HG03103 (cell line): Measurements from ENCODE around the gene RHNO1.

Experiments used
- ATAC-seq: cut with Tn5 transposase; IDR thresholded peaks from one replicate; pipeline ENCODE4 v1.9.1; 2021; ENCODE audit warnings: low read depth; ENCODE audit not compliant: unreplicated experiment

Gene RHNO1, protein sequence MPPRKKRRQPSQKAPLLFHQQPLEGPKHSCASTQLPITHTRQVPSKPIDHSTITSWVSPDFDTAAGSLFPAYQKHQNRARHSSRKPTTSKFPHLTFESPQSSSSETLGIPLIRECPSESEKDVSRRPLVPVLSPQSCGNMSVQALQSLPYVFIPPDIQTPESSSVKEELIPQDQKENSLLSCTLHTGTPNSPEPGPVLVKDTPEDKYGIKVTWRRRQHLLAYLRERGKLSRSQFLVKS

DNA sequence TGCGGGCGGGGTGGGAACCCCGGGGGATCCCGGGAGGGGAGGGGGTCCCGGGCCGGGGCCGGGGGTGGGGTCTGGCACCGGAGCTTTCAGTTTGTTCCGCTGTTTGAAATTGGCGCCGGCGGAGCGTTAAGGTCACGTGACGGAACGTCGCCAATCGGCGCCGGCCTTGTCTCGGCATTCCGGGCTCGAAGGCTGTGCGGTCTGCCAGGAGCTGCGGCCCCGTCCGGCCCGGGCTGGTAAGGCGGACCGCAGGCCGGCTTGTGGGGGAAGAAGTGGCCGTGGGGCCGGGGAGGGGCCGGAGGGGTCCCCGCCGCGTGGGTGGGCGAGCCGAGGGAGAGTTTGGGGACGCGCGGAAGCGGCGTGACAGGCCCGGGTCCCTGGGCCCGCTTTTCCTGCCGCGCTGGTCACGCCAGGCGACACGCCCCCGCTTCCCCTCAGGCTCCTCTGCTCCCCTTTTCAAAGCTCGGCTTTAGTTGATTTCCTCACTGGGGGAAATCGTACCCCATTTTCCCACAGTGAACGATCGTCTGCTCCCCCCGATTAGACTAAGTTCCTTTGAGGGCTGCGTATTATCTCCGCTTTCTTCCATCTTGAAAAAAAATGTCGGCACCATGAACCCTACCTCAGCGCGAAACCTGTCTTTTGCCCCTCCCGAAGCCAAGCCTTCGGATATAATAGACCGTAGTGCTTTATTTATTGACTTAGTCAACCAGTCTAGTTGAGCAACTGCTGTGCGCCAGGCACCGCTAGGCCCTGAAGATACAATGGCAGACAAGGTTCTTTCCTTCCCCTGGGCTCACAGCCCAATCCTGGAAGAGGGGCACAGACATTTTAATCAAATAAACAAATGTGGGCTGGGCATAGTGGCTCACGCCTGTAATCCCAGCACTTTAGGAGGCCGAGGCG, at the start of gene RHNO1, which contains the start of gene FOXM1:
Gene RHNO1, plus strand, starts transcription at position 177 of the 906 bp plus-strand sequence. CDS start 8,144 bp downstream, outside the sequence.
Gene FOXM1, minus strand, starts transcription at position 128 of the 906 bp plus-strand sequence. CDS start 2,696 bp downstream, outside the sequence.
- ATAC-seq, result peak; percentile 65

- ATAC-seq, result no peak
These were observed 47.7 kb upstream of the RHNO1 start for GRCh38 chr12:2829275-2829674.

GRCh38 chr12:2832550-2833127, 44.4 kb upstream of the RHNO1 start:
- no peak for ATAC-seq

- ATAC-seq, result no peak
These were observed 43.7 kb upstream of the RHNO1 start for GRCh38 chr12:2833327-2833726.

DNA sequence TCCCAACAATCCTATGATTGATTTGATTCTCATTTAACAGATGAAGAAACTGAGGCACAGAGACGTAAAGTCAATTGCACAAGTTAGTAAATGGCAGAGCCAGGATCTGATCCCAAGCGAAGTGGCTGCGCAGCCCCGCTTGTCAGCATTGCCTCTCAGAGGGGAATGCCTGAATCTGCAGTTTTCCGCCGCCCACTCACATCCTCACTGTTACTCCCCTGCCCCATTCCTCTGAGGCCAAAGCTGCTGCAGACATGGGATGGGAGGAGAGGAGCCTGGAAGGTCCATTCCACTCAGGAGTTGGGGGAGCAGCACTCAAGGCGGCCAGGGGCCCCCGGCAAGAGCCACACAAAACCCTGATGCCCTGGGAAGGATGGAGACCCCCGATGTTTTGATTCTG, 43.2 kb upstream of the RHNO1 start:
- ATAC-seq, result no peak

DNA sequence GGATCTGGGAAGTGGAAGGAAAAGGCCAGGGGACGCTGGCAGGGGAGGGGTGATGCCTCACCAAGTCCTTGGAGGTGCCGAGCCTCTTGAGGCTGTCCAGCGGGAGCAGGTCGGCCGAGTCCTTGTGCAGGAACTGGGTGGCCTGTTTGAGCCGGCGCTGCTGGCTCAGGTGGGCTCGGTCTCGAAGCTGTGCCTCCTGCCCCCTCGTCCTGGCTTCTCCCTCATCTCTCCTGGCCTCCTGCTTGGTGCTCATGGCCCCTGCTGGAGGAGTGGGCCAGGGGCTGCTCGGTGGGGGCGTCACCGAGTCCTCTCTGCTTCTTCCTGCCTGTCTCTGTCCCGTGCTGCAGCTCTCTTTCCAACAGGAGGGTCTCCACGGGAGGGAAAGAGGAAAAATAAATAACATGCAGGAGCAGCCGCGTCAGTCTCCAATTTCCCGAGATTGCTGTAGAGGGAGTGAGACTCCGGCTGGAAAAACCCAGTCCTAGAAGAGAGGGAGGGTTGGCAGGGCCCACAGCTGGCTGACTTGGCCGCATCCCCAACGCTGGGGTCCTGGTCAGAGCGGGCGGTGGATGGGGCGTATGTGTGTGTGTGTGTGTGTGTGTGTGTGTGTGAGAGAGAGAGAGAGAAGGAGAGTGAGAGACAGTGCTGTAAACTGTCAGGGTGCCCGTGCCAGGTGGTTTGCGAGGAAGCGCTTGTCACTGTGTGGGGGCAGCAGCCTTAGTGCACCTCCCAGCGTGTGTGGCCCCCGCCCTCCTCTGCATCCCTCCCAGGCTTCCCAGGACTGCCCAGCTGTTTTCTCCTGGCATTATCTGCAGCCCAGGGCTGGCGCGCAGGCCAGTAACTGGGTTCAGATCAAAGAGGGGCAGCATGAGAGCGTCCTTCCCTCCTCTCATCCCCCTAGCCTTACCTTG, 42.2 kb upstream of the RHNO1 start, which contains the start of gene NRIP2:
Gene NRIP2, minus strand, starts transcription at position 455 of the 911 bp plus-strand sequence. Its CDS starts 52 bp downstream, at position 403.
- no peak for ATAC-seq

GRCh38 chr12:2835691-2836403, 41.2 kb upstream of the RHNO1 start:
- ATAC-seq, result no peak

DNA sequence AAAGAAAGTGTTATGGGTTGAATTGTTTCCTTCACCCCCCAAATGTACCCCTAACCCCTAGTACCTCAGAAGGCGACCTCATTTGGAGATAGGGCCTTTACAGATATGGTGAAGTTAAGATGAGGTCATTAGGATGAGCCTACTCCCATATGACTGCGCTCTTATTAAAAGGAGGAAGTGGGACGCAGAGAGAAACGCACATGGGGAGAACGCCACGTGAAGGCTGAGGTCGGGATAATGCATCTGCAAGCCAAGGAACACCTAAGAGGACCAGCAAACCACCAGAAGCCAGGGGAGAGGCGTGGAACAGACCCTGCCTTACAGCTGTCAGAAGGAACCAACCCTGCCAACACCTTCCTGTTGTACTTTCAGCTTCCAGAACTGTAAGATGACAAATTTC, 40.4 kb upstream of the RHNO1 start:
- no peak for ATAC-seq

- no peak for ATAC-seq
These were observed 35.9 kb upstream of the RHNO1 start for GRCh38 chr12:2841056-2841650.

DNA sequence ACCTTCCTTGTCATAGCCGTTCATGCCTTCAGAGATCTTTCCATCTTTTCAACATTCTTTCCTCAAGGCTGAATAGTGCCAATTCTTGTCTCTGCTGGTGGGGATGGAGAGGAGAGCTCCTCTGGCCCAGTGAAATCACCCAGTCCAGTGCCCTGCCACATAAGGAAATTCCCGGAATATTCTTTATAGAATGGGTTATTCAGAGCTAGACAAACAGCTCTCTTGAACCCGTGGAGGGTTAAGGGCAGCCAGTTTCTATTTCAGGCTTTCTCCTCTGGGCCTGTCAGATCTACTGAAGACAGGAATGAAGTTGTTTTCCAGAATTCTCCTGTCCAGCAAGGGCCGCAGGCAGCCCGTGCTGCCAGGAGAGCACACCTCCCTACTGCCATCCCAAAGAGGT, 34.1 kb upstream of the RHNO1 start:
- ATAC-seq, result no peak

DNA sequence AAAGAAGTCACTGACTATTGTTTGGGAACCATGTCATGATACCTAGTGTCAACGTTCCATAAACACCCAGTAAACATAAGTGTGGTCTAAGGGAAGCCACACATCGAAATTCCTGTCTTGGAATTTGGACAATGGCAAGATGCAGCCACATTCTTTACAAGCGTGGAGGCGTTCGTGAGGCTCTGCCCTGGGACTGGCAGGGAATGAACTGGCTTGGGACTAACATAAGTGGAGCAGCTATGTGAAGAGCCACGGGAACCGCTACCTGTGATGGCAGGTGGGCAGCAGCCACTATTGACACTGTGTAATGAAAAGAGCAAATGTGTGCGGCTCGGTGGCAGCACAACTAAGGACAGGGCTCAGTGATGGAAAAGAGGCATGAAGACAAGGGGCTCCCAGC, 32.2 kb upstream of the RHNO1 start:
- ATAC-seq, result no peak

- ATAC-seq, result no peak
These were observed 31.7 kb upstream of the RHNO1 start for GRCh38 chr12:2845280-2845679.

GRCh38 chr12:2851931-2852330, 25.1 kb upstream of the RHNO1 start:
- ATAC-seq, result no peak

DNA sequence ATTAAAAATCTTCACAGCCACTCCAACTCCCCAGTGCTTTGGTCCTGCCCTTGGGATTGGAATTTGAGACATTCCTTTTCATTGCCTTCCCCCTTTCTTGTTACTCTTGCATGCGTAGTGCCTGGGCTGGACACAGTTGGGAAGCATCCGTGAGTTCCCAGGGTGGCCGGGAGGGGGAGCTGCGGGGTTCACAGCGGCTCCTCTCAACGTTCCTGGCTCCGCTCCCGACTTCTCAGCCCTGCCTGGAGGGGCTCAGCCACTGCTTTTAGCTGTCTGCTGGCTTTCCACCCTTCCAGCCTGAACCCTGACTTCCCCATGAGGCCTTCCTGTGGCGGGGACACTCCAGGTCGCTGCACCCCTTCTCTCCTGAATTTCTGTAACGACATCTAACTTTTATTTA, 23.4 kb upstream of the RHNO1 start:
- ATAC-seq, result no peak

DNA sequence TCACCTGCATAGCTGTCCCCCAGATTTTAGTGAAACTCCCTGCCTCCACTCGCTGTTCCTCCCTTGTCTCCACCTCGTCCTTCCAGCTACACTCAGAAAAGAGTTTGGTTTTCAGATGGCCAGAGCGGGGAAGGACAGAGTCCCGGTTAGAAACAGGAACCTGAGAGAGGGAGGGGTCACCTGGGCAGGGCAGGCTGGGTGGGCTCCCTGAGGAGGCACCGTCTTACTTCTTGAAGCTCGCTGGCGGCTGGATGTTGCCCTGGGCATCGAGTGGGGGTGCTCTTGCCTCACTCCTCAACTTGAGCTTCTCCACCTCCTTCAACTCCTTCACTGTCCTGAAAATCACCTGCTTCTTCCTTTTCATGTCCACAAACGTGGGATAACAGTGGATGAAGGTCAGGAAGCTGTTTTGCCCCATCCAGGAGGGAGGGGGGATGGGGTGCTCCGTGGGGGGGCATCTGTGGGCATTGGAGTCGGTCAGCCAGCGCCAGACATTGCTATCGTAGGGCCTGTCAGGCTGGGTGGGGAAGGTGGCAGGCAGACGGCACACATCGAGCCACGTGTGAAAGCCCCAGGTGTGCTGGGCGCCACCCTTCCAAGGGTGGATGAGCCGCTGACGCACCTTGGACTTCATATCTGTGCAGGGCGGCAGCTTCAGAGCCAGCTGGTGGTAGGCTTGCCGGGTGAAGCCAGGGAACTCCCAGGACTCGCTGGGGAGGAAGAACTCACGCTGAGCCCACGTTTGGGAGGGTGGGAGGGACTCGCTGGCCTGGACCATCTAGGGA, 22.2 kb upstream of the RHNO1 start:
- no peak for ATAC-seq

DNA sequence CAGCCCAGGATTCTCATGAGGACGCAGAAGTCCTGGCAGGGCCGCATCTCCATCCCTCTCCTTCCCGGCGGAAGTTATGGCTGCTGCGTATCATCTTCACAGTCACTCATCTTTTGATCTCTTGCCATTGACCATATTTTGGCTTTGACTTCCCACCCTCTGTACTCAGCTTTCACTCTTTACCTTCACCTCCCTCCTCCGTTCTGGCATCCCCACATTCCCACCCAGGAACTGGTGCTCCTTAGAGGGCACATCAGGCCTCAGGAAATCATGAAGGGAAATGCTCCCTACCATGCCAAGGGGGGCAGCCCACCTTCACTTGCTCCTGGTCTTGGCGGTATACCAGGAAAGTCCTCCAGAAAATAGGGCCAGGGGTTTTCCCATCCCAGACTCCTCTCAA, 21.5 kb upstream of the RHNO1 start:
- ATAC-seq, result no peak

DNA sequence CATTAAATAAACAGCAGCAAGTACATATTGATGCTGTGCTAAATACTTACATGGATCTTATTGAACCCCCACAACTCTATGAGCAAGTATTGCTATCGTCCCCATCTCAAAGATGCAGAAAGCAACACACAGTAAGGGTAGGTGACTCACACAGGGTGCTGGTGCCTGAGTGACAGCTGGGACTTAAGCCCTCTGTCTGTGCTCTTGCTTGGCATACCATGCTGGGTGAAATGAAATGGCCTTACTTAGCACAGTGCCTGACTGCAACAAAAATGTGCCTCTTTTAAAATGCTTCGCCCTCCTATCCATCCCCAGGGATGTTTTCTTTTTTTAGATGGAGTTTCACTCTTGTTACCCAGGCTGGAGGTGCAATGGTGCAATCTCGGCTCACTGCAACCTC, 21.0 kb upstream of the RHNO1 start:
- no peak for ATAC-seq

- no peak for ATAC-seq
These were observed 20.0 kb upstream of the RHNO1 start, which contains the start of gene TEX52 for GRCh38 chr12:2857021-2857431. Gene TEX52, minus strand, starts transcription at chr12:2857039. Its CDS starts 13 bp downstream, at chr12:2857026.
